Left renal cortex interstitium (tissue), 4 donors: ENCODE measurements around the gene PRDX3. TPM values are rescaled to one million over a fixed set of nuclear protein-coding genes. Genes with fewer than 3 reads are reported as not detected.
"Not testable (repeated sequence)": the region's sequence is repeated elsewhere in the genome, so short reads cannot be mapped to it uniquely, and the experiment has no call there.

ENCODE experiments used
- DNase-seq, 4 donors: peaks; one replicate each; pipeline ENCODE4 v3.0.0-alpha.2; 2013; ENCODE audit warnings: low read depth in 4 of 4, low spot score in 2 of 4, missing footprints in 1 of 4
- polyA plus RNA-seq, 4 donors: library from polyadenylated mRNA; unstranded; fragments of 120-200 nt; gene quantifications; one replicate each; pipeline ENCODE4 v1.2.1, GENCODE V29; 2013; ENCODE audit not compliant: insufficient read length in 4 of 4

The PRDX3 gene
- polyA plus RNA-seq, 4 donors, result 254 to 299 (median 266) TPM

DNA sequence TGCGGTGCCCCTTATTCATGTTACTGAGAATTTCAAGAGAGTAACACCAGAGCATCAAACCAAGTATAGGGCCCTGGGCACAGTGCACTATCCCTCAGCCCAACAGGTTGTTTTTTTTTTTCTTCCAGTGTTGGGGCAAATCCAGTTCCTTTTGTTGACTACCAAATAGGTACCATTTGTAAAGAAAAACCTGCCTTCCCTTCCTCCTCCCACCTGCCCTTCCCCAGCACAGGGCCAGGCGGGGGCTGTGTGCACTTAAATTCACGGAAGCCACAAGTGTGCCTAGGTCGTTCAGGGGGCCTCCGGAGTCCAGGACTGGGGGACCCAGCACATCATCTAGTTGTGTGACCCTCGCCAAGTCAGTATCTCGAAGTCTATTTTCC is 12.5 kb downstream of the PRDX3 start:
- no peak for DNase-seq

GRCh38 chr10:119165171-119166117 is 13.2 kb downstream of the PRDX3 start, which contains the start of gene SFXN4:
Gene SFXN4, minus strand, starts transcription at chr10:119165714. Its CDS starts 67 bp downstream, at chr10:119165647.
- DNase-seq, result peak in 2 of 4 donors; percentile 46 to 48

- no peak for DNase-seq
Measured at GRCh38 chr10:119162452-119163092, 16.0 kb downstream of the PRDX3 start.

DNA sequence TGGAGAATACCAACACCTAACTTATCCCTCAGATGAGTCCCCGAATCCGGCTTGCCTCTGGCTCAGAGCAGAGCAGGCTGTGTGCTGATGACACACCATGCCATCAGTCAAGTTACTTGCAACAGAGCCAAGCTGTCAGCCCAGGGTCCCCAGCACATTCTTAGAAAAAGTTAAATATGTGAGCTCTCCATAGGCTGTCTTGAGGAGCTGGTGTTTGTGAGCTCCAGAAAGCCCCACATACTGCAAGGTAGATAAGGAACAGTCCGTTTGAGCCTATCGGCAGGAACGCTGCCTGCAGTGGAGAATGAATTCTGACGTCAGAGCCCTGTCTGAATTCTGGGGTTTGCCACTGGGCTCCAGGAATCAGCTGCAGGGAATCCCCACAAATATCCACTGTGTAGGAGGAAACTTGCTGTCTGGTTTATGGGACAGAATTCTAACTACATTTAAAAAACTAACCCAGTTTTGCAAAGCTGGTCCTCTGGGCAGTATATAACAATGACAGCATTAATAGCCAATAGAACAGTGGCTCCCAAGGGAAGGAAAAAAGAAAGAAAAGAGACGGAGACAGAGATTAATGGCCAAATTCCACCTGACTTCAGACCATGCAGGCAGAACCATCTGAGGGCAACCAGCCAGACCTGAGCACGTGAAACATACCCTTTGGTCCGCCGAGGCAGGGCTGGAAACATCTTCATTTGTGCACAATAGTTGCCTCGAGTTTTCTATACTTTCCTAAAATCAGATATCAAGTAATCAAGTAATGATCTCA is 16.7 kb downstream of the PRDX3 start:
- peak in 1 of 4 donors; percentile 48 for DNase-seq

DNA sequence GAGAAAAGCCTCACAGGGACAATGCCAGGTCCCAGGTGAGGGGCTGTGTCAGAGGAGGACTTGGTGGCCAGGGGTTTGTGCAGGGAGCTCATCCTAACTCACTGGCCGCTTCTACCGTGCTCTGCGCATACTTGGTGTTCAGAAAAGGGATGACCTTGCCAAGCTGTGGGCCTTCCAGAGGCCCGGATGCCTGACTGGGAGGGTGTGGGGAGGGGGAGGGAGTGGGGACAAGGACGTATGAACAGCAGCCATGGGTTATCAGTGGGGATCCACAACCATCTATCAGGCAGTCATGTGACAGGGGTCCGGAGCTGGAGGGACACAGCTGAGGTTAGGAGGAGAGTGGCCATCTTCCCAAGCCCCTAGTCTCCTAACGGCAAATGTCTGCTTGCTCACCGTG is 19.3 kb downstream of the PRDX3 start:
- no peak for DNase-seq

DNA sequence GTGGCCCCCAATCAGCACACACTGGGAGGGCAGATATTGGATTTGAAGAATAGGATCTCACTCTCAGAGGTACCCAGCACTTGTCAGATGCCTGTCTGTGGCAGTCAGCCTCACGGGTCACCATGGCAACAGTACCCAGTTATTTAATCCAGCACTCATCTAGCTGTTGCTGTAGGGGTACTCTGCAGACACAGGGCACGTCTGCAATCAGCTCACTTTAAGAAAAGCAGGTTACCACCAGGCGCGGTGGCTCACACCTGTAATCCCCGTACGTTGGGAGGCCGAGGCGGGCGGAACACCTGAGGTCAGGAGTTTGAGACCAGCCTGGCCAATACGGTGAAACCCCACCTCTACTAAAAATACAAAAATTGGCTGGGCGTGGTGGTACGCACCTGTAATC is 25.0 kb downstream of the PRDX3 start:
- no peak for DNase-seq

- no peak for DNase-seq
Measured at GRCh38 chr10:119153041-119153440, 25.6 kb downstream of the PRDX3 start.

GRCh38 chr10:119151601-119152000 is 27.0 kb downstream of the PRDX3 start:
- not testable (repeated sequence) for DNase-seq

GRCh38 chr10:119149729-119150128 is 28.9 kb downstream of the PRDX3 start:
- no peak for DNase-seq

- DNase-seq, result no peak
Measured at GRCh38 chr10:119149157-119149556, 29.5 kb downstream of the PRDX3 start.

GRCh38 chr10:119143657-119144056 is 35.0 kb downstream of the PRDX3 start:
- no peak for DNase-seq

GRCh38 chr10:119140603-119141245 is 37.9 kb downstream of the PRDX3 start:
- no peak for DNase-seq

- no peak for DNase-seq
Measured at GRCh38 chr10:119139464-119140067, 39.0 kb downstream of the PRDX3 start.

DNA sequence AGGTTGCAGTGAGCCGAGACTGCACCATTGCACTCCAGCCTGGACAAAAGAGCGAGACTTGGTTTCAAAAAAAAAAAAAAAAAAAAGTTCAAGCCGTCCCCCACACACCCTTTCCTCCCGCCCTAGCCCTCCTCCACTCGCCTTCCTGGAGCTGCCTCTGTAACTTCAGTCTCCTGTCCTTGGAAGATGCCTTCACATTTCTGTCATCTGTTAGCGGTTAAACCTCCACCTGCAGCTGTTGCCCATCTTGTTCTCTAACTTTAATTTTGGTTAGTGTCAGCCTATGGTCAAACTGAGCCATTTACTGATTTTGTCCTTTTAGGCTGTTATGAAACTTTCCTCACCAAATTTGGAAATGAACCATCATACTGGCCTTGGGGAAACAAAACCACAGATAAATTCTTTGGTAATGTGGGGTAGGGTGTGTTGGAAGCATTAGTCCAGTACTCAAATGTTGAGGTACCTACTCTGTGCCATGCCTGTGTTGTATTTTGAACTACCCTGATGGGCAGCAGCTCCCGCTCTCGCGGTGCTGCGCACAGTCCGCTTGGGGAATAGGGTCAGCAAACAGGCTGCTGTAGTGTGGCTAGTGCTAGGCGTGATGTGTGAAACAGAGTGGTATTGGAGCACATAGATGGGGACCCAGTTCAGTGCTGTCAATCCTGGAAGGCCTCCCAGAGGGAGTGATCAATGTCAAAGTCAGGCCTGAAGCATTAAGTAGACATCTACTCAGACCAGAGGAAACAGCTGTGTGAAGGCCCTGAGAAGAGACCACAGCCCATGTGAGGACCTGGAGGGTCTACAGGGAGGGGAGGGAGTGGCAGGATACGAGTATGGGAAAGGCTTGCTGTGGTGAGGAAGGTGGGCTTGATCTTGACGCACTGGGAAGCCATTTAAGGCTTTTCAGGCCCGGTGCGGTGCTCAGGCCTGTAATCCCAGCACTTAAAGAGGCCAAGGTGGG is 40.0 kb downstream of the PRDX3 start:
- DNase-seq, result no peak

- not testable (repeated sequence) for DNase-seq
Measured at GRCh38 chr10:119137878-119138277, 40.7 kb downstream of the PRDX3 start.

- no peak for DNase-seq
Measured at GRCh38 chr10:119136084-119136483, 42.5 kb downstream of the PRDX3 start.

DNA sequence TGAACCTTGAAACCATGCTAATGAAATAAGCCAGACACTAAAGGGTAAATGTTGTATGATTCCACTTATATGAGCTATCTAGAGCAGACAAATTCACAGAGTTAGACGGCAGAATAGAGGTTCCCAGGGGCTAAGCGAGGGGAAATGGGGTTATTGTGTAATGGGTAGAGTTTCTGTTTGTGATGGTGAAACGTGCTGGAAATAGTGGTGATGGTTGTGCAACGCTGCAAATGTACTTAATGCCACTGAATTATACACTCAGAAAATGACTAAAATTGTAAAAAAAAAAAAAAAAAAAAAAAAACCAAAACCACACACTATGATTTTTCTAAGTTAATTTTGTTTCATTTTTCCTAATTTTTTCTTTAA is 43.1 kb downstream of the PRDX3 start:
- DNase-seq, result no peak

DNA sequence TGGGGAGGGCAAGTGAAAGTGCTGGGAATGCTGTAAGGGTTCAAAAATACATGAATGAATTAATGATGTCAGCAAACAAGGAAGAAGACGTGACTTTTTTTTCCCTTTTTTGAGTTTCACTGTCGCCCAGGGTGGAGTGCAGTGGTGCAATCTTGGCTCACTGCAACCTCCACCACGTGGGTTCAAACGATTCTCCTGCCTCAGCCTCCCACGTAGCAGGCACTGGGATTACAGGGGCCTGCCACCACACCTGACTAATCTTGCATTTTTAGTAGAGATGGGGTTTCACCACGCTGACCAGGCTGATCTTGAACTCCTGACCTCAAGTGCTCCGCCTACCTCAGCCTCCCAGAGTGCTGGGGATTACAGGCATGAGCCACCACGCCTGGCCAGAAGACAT is 44.7 kb downstream of the PRDX3 start:
- DNase-seq, result no peak
